Measurements from ENCODE around the gene WFDC12. TPM values are rescaled to one million over a fixed set of nuclear protein-coding genes. Genes with fewer than 3 reads are reported as not detected.
"Not testable (repeated sequence)": the region's sequence is repeated elsewhere in the genome, so short reads cannot be mapped to it uniquely, and the experiment has no call there.

WFDC12 gene, protein sequence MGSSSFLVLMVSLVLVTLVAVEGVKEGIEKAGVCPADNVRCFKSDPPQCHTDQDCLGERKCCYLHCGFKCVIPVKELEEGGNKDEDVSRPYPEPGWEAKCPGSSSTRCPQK
- not detected in 2 replicates for total RNA-seq
- polyA plus RNA-seq (2012), result not detected

DNA sequence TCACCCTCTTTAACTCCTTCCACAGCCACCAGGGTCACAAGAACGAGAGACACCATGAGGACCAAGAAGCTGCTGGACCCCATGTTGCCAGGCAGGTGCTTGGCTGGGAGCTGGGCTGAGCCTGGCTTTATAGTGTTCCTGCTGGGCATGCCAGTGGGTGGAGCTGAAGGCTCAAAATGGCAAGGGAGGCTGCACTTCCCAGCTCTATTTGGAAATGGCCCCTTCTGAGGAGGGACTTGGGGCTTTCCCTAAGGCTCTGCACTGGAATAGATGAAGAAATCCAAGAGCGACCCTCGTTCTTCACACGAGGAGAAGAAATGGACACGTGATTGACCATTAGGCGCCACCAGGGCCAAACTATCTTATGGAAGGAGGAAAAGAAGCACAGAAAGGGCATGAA lies at the start of gene WFDC12:
TSS of gene WFDC12 (minus strand) at position 101 of the 400 bp plus-strand sequence. CDS start at position 83, 18 bp downstream.
- no peak for DNase-seq (ENCODE audit: low read depth)

DNA sequence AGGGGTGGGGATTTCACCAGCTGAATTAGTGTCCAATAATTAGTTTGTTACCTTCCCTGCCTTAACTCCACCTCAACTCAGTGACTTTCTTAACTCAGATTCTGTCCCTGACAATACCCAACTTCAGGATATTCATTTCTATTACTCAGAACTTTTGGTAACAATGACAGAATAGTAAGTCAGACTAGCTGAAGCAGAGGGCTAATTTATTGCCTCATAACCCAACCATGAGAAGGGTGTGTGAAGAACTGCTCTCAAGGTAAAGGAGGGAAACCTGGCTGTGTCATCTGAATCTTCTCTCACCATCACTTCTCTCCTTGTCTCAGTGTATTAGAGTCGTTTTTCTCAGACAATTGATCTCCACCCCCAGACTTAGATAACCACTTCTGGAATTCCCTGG lies 49.3 kb upstream of the WFDC12 start:
- DNase-seq (ENCODE audit: low read depth), result no peak

DNA sequence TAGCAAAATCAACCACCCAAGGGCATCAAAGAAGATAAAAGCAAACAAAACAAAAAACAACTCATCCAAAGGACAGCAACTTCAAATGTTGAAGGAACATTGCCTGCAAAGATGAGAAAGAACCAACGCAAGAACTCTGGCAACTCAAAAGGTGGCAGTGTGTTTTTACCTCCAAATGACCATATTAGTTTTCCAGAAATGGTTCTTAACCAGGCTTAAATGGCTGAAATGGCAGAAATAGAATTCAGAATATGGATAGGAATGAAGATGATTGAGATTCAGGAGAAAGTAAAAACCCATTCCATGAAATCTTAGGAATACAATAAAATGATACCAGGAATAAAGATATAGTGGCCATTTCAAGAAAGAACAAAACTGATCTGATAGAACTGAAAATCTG lies 40.6 kb upstream of the WFDC12 start:
- no peak for DNase-seq (ENCODE audit: low read depth)

DNA sequence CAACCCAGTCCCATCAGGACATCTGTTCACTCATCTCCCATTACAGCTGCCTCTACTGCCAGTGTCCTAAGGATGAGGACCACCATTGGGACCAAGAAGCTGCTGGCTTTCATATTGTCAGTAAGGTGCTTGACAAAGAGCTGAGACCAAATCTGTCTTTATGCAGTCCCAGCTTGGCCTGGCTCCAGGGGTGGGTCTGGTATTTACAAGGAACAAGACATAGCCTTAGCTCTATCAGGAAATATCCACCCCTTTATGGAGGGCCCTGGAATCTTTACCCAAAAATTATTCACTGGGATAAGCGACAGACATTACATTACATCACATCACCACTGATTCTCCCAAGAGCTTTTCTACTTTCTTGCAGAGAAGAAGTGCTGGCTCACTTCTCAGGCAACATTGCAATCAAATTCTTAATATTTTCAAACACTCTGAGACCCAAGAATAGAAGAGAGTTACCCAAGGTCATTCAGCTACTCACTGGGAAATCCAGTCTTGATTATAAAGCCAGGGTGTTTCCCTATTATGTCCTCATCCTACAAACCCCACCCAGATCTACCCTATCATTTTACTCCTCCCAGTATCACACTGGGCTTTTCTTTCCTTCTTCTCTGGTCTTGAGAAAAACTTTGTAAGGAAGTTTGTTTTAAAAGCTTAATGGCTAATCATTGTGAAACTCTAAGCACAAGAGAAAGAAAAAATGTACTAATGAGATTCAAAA lies 39.0 kb upstream of the WFDC12 start:
- no peak for DNase-seq (ENCODE audit: low read depth)

DNA sequence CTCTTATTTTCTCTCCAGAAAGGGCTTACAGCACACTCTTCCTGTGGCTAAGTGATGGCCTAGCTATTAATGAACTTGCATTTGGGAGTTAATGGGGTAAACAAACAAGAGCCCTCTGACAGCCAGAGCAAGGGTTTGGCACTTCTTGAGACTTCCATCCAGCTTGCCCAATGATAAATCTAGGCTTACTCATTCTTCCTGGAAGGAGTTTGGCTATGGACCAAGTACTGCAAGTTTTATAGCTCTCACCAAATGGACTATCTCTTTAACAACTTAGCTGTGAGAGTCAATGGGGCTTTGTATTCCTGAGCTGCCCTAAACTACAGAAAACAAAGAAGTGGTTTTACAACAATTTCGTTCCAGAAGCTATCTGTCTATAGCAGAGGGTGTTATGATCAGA lies 33.7 kb upstream of the WFDC12 start:
- DNase-seq (ENCODE audit: low read depth), result peak; percentile 59

DNA sequence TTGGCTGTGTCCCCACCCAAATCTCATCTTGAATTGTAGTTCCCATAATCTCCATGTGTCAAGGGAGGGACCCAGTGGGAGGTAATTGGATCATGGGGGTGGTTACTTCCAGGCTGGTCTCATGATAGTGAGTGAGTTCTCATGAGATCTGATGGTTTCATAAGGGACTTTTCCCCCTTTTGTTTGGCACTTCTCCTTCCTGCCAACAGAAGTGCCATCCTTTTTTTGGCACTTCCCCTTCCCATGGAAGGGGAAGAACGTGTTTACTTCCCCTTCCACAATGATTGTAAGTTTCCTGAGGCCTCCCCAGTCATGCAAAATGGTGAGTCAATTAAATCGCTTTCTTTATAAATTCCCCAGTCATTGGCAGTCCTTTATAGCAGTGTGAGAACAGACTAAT lies 32.4 kb upstream of the WFDC12 start:
- DNase-seq (ENCODE audit: low read depth), result no peak

DNA sequence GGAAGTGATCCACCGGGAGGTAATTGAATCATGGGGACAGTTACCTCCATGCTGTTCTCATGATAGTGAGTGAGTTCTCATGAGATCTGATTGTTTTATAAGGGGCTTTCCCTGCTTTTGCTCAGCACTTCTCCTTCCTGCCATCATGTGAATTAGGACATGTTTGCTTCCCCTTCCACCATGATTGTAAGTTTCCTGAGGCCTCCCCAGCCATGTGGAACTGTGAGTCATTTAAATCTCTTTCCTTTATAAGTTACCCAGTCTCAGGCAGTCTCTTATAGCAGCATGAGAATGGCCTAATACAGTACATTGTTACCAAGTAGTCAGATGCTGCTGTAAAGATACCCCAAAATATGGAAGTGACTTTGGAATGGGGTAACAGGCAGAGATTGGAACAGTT lies 30.5 kb upstream of the WFDC12 start:
- DNase-seq (ENCODE audit: low read depth), result not testable (repeated sequence)

DNA sequence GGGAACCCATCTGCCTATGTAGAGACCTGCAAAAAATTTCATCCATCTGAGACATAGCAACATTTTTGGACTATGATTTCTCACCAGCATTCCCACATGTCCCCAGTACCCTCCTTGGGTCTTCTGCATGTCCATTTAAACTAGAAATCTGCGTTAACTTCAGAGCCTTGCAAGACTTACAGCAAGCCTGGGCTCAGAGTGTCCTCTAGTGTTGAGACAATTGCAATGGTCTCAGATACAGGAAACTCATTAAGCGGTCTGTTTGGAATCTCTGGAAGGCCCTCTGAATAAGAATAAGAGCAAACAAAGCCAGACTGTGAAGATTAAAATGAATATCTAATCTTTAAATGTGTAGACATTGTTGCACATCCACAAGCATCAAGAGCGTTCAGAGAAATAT lies 29.9 kb upstream of the WFDC12 start:
- no peak for DNase-seq (ENCODE audit: low read depth)

DNA sequence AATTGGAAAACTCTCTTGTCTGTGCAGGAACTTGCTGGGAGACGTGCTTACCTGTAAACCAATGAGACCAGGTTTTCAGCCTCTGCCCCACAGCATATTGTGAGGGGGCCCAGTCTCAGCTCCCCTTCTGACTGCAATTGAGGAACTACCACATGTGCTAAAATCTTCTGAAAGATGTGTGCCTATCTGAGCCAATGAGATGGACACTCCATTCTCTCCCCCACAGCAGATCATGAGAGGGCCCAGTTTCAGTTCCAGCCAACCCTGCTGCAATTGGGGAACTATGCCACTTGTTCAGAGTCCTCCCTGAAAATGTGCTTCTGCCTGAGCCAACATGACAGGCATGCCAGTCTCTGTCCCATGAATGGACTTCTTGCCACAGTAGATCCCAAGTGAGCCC lies 29.5 kb upstream of the WFDC12 start:
- no peak for DNase-seq (ENCODE audit: low read depth)

DNA sequence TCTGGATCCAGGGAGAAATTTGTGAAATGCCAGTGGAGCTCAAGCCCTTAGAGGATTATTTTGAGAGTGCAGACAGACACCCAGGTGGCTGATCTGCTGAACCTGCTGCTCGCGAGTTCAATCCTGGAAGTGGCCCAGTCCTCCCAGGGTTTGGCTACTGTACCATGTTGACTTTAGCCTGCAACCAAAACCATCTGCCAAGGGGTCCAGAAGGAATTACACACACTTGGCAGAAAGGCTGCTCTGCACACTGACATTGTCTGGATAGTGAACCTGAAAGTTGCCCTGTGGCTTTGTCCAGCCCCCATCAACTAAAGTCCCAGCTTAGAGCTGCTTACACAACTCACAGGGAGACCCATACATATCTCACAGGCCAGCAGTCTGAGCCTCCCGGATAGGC lies 28.9 kb upstream of the WFDC12 start:
- no peak for DNase-seq (ENCODE audit: low read depth)

DNA sequence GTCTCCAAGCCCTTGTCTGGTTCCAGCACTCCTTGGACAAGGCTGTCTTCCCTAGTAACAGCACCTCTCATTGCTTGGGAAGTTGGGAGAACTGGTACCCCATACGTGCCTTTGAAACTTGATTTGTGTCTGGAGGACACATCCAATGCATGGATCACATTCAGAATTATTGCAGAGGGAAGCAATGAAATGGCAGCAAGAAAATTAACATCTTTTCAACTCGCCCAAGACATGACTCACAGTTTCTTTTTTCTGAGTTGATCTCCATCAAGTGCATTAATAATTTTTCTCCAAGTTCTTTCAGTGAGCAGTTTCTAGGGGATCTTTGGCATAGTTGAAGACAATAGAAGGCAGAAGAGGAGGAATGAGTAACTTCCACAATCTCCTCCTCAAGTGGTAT lies 28.1 kb upstream of the WFDC12 start:
- no peak for DNase-seq (ENCODE audit: low read depth)

DNA sequence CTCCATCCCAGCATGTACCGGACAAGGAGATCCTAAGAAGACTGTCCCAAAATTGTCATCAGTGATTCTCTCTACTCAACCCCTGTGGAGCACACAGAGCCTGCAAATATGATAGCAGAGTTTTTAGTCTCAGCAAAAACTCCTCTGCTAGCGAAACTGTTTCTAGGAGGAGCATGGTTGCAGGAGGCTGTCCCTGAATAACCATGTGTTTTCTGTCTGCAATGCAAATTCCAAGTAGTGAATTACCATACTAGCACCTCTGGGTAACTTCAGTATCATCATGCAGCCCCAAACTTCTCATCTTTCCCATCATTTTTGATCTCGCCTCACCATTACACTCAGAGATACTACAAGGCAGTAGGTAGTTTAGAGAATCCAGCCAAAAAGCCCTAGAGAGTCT lies 24.8 kb upstream of the WFDC12 start:
- no peak for DNase-seq (ENCODE audit: low read depth)

DNA sequence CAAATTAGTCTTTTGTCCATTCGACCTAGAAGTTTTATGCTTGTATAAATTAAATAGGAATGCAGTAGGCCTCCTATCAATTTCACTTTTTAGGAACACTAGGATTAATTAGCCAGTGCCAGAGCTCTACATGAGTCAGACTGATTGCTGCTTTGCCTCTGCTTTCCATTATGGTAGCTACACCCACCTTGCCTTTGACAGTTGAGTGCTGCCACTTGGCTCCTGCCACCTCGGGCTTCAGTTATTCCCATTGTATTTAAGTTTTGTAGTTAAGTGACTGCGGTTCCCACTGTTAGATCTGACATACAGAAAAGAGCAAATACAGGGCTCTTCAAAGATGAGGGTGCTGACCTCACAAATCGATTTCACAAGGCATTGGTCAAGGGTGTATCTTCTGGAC lies 16.6 kb upstream of the WFDC12 start:
- no peak for DNase-seq (ENCODE audit: low read depth)

DNA sequence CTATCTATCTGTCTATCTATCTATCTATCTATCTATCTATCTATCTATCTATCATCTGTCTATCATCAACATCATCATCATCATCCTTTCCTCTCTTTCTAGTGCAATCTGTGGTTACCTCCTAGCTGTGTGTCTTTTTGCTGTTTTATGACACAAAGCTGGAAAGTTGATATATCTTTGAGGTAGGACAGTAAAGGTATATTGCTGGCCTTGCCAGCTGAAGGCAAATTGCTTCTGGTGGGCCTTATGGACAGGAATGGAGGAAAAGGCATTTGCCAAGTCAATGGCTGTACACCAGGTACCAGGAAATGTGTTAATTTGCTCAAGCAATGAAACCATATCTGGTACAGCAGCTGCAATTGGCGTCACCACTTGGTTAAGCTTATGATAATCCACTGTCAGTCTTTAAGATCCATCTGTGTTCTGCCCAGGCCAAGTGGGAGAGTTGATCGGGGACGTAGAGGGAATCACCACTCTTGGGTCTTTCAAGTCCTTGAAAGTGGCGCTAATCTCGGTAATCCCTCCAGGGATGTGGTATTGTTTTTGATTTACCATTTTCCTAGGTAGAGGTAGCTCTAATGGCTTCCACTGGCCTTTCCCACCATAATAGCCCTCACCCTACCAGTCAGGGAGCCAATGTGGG lies 15.6 kb upstream of the WFDC12 start:
- not testable (repeated sequence) for DNase-seq (ENCODE audit: low read depth)

DNA sequence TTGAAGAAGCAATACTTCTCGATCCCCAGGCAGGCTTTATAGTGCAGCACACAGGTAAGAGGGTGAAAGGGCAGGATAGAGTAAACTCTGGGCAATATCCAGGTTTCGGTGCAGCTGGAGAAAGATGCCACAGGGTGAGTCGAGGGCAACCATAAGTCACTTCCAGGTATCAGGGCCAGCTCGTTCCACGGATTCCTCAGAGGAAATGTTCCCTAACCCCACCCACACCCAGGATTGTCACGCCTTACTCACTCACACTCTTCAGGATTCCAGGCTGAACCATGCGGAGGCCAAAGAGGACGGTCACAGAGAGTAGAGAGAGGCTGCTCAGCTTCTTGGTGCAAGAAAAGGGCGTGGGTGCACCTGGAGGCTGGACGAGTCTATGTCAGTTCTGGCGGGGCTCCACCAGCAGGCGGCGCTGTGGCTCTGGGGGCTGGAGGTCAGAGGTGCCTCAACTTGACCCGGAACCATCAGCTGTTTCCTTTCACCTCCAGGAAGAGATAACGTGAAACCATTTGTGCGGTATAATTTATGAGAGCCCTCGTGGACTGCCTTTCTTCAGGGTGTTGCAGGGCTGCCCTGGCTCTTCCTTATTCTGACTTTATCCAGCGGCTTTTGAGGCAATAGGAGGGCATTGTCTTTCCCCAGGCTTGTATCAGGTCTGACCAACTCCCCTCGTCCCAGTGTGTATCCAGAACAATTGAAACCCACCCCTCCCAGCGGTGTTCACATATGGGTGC lies 14.5 kb upstream of the WFDC12 start:
- peak; percentile 4 for DNase-seq (ENCODE audit: low read depth)

DNA sequence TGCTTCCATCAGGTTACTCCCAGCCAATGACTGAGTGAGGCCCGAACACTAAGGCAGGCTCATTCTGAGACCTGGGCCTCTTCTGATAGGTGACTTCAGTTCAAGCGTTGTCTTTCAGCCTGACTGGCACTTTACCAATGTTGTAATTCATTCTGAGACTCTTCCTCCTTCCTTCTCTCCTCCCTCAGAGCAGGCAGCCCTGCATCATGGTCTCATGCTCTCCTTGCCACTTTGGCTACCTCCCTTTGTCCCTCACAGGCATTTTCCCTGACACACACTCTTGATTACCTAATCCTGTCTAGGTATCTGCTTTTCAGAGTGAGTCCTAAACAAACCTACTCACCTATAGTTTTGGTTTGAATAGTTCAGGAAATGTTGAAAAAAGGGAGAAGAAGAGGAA lies 12.6 kb upstream of the WFDC12 start:
- no peak for DNase-seq (ENCODE audit: low read depth)

DNA sequence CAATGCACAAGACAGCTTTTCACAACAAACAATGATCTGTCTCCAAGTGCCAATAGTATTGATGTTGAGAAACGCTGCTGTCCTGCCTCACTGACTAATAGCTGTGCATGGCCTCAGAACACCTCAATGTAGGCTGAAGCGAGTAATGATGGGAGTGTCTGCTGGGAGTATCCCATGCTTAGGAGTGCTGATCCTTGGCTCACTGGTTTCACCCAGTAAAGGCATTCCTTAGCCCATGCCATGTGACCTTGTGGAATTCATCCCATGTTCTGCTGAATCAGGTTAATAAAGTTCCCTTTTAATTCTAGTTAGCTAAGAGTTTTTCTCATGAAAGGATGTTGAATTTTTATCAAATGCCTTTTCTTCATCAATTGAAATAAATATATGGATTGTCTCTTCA lies 3.8 kb upstream of the WFDC12 start:
- DNase-seq (ENCODE audit: low read depth), result no peak

DNA sequence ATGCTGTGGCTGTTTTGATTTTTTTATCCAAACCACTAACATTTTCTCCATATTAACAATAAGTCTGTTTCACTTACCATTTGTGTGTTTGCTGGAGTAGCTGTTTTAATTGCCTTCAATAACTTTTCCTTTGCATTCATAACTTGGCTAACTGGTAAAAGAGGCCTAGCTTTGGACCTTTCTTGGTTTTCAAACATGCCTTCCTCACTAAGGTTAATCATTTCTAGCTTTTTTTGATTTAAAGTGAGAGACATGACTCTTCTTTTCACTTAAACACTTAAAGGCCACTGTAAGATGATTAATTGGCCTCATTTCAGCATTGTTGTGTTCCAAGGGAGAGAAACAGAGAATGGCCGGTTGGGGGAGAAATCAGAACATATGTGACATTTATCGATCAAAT lies 2.9 kb downstream of the WFDC12 start:
- DNase-seq (ENCODE audit: low read depth), result no peak

DNA sequence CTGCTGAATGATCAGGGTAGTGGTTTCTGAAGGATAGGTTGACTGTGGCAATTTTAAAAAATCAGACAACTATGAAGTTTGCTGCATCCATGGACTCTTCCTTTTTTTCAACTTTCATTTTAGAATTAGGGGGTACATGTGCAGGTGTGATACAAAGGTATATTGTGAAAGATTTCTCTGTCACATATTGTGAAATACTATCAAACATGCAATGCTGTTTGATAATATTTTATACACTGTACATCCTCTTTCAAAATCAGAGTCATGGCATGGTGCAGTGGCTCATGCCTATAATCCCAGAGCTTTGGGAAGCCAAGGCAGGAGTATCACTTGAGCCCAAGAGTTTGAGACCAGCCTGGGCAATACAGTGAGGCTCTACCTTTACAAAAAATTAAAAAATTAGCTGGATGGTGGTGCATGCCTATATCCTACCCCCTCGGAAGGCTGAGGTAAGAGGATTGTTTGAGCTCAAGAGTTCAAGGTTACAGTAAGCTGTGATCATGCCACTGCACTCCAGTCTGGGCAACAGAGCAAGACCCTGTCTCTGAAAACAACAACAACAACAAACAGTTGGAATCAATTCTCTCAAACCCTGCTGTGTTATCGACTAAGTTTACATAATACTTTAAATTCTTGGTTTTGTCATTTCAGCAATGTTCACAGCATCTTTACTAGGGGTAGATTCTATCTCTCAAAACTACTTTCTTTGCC lies 4.6 kb downstream of the WFDC12 start:
- DNase-seq (ENCODE audit: low read depth), result no peak

DNA sequence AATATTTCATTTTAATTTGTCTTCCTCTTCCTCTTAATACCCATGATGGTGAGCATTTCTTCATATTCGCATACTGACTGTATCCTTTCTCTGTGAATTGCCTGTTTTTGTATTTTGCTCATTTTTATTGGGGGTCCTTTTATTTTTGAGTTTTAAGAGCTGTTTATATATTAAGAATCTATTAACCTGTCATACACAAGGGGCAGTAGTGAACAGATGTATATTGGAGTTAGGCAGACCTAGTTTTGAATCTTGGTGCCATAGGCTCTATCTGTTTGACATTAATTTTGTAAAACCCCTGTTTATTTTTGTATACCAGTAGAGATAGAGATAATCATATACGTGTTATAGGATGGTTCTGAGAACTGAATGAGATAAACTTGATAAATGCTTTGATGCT lies 6.2 kb downstream of the WFDC12 start:
- no peak for DNase-seq (ENCODE audit: low read depth)

DNA sequence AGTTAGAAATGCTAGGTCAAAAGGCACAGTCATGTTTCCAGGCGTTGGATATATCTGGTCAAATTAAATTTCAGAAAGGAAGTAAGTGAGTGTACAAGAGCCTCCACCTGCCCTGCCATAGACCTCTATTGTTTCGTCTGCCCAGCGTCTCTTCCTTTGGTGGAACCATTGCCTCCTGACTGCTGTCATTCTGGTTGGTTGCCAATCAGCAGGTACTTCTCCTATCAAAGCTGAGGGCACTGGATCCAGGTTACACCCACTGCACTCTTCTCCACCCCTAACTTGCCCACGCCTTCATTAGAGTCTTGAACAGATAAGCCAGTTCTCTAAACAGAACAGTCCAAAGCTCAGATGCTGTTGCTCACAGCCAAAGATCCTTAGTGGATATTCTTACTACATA lies 6.7 kb downstream of the WFDC12 start:
- no peak for DNase-seq (ENCODE audit: low read depth)

DNA sequence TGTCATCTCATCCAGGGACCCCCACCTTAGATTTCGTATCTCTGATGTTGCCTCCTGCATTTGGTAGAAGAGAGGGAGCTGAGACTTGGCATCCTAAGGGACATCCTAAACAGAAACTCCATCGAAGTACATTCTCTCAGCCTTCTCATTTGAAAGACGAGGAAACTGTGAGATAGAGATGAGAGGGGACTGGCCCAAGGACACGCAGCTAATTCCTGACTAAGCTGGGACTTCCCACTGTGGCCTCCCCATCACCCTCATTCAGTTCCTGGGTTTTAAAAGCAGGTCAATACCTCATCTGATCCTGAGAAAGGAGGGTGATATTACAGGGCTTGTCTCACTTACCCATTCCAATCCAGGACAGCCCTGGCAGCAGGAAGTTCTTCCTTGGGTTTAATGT lies 8.4 kb downstream of the WFDC12 start:
- DNase-seq (ENCODE audit: low read depth), result no peak

Data from myocyte (in vitro differentiated cells).